CD8-positive, alpha-beta memory T cell (primary cell): Measurements from ENCODE around the gene TMEM132C. TPM values are rescaled to one million over a fixed set of nuclear protein-coding genes. Genes with fewer than 3 reads are reported as not detected.

Source experiments
- CTCF ChIA-PET: fragments of 350-600 bp; sonication (Branson Sonifier 250); formaldehyde crosslinking; loops from one replicate; lab custom pipeline; 2021; ENCODE audit warnings: antibody characterized with exemption; lab: Charles Lee
- POLR2A ChIA-PET: fragments of 350-600 bp; sonication (Branson Sonifier 250); formaldehyde crosslinking; loops from one replicate; lab custom pipeline; 2021; ENCODE audit warnings: antibody characterized with exemption; lab: Charles Lee
- DNase-seq, 5 donors: peaks; one replicate each; pipeline versions ENCODE4 v3.0.0 to v3.0.0-alpha.2; 2020 to 2022; ENCODE audit warnings: mixed read lengths in 1 of 5
- H3K27ac ChIP-seq: one replicate; pipeline ENCODE4 v1.7.0; 2013; ENCODE audit warnings: low read depth, mild to moderate bottlenecking, low read length, moderate library complexity
- H3K27me3 ChIP-seq: 2 replicates; pipeline ENCODE4 v1.7.0; 2013; ENCODE audit warnings: low read length, mild to moderate bottlenecking; ENCODE audit not compliant: insufficient read depth, poor library complexity, severe bottlenecking
- H3K36me3 ChIP-seq: 2 replicates; pipeline ENCODE4 v1.7.0; 2013; ENCODE audit warnings: mild to moderate bottlenecking, low read length, moderate library complexity; ENCODE audit not compliant: insufficient read depth
- H3K4me1 ChIP-seq: 2 replicates; pipeline ENCODE4 v1.7.0; 2013; ENCODE audit warnings: mild to moderate bottlenecking, low read length, moderate library complexity; ENCODE audit not compliant: insufficient read depth
- H3K4me3 ChIP-seq: 2 replicates; pipeline ENCODE4 v1.7.0; 2013; ENCODE audit warnings: mild to moderate bottlenecking, low read length
- H3K9me3 ChIP-seq: 2 replicates; pipeline ENCODE4 v1.7.0; 2013; ENCODE audit warnings: mild to moderate bottlenecking, low read length
- H3K27ac Mint-ChIP-seq, 8 donors: one replicate each; pipeline ENCODE4 v1.8.0; 2020 to 2021; ENCODE audit warnings: mixed read lengths in 8 of 8, mild to moderate bottlenecking in 6 of 8, inconsistent platforms in 3 of 8, moderate library complexity in 3 of 8
- H3K27me3 Mint-ChIP-seq, 2 donors: one replicate each; pipeline ENCODE4 v1.8.0; 2020 to 2021; ENCODE audit warnings: mixed read lengths in 2 of 2, mild to moderate bottlenecking in 1 of 2, moderate library complexity in 1 of 2
- H3K36me3 Mint-ChIP-seq, 3 donors: one replicate each; pipeline ENCODE4 v1.8.0; 2020 to 2021; ENCODE audit warnings: mixed read lengths in 3 of 3, inconsistent platforms in 1 of 3, mild to moderate bottlenecking in 1 of 3
- H3K4me1 Mint-ChIP-seq, 3 donors: one replicate each; pipeline ENCODE4 v1.8.0; 2020 to 2021; ENCODE audit warnings: mixed read lengths in 3 of 3, inconsistent platforms in 1 of 3, mild to moderate bottlenecking in 1 of 3
- H3K4me3 Mint-ChIP-seq, 7 donors: one replicate each; pipeline ENCODE4 v1.8.0; 2020 to 2021; ENCODE audit warnings: mixed read lengths in 7 of 7, mild to moderate bottlenecking in 6 of 7, moderate library complexity in 4 of 7, inconsistent platforms in 2 of 7
- H3K9me3 Mint-ChIP-seq, 5 donors: one replicate each; pipeline ENCODE4 v1.8.0; 2020 to 2022; ENCODE audit warnings: mixed read lengths in 5 of 5, mild to moderate bottlenecking in 3 of 5, moderate library complexity in 2 of 5, inconsistent platforms in 1 of 5
- polyA plus RNA-seq: library from polyadenylated mRNA; unstranded; fragments of 300-500 nt; fragmentation: Illumina TruSeq; gene quantifications from one replicate; pipeline ENCODE4 v1.2.3, GENCODE V29; 2021
- total RNA-seq, 2 experiments: library from RNA; stranded (reverse); gene quantifications; one replicate each; pipeline ENCODE4 v1.2.3, GENCODE V29; 2021

Gene TMEM132C
- total and polyA plus RNA-seq, 3 experiments from 2014 or later, result not detected

DNA sequence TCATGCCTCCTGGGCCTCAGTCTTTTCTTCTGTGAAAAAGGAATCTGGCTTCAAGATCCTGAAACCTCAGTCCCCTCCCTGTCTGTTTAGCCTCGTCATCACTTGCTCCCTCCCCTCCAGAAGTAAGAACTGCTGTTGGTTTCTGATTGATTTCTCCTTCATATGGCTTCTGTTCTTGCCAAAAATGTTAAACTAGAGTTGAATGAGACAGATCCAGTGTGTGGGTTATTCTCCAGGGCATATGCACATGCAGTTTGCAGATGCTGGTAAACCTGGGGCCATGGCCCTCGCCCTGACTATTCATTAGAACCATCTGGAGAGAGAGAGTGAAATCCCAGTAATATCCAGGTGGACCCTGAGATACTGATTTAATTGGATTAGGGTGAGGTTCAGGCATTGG, 175.1 kb downstream of the TMEM132C start:
- H3K27ac ChIP-seq, result no peak overlapping the region
- Mint-ChIP-seq H3K36me3 (no peaks in the 10 kb centered on the region), H3K4me3 (no peak overlapping the region), H3K27me3 (peaks cover 0 to 3% of the 10 kb centered on the region in 2 donors), H3K4me1 (no peaks in the 10 kb centered on the region), H3K9me3 (peaks cover 0 to 2% (median 0%) of the 10 kb centered on the region in 5 donors), H3K27ac (no peak overlapping the region)
- CTCF ChIA-PET, result no interaction called here
- no peaks in the 10 kb centered on the region for H3K27me3 ChIP-seq
- POLR2A ChIA-PET, result no interaction called here
- H3K4me1 ChIP-seq, result no peaks in the 10 kb centered on the region
- H3K4me3 ChIP-seq, result no peak overlapping the region
- H3K36me3 ChIP-seq, result no peaks in the 10 kb centered on the region
- DNase-seq, result no peak
- no peaks in the 10 kb centered on the region for H3K9me3 ChIP-seq

DNA sequence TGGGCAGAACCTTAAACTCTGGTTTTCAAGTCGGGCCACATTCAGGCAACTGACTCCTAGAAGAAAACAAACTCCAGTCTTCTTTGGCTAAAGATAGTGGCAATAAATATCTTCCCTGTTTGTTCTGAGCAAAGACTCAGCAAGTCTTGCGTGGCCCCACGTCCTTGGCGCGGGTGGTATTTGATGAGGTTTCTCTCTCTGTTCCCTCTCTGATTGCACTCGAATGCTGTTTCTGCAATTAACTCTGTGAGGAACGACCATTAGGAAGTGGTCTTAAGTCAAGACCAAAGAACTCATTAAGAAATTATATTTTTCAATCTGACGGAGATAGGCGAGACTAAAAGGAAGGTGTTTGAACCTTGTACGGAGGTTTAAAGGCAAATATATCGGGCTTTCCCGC, 177.6 kb downstream of the TMEM132C start:
- peaks cover 0 to 3% of the 10 kb centered on the region in 2 donors for H3K27me3 Mint-ChIP-seq
- POLR2A ChIA-PET, result no interaction called here
- CTCF ChIA-PET, result no interaction called here

DNA sequence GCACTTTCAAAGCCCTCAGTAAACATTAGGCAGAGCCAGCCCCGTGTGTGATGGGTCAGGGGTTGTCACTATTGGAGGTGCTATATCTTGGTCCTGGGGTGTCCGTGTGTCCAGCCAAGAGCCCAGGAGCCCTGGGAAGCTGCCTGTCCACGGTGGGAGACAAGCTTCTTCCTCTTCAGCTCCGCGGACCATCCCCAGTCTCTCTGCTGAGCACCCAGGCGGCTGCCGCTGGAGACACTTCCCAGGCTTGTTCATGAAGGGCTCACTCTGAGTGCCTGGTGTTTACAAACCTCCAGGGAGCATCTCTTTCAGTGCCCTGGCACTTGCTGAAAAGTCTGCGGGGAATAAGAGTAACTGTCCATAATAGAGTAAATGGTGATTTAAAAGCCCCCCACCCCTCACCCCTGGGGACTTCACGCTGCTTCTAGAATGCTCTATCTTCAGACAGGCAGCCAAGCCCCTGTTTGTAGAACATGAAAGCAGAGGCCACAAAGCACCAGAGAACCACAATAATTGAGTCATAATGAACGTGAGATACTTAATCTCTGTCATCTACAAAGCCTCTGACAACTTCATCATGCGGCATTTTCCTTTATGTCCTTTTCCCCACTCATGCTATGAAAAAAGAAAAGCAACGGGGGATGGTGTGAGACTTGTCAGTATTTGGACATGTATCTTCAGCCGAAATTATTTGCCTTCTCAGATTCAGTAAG, 178.6 kb downstream of the TMEM132C start:
- Histone ChIP-seq H3K27ac (no peak overlapping the region), H3K4me3 (no peak overlapping the region), H3K36me3 (no peaks in the 10 kb centered on the region), H3K27me3 (no peaks in the 10 kb centered on the region), H3K4me1 (no peaks in the 10 kb centered on the region), H3K9me3 (no peaks in the 10 kb centered on the region)
- ChIA-PET POLR2A (no interaction called here), CTCF (no interaction called here)
- H3K4me1 Mint-ChIP-seq, result no peaks in the 10 kb centered on the region
- H3K9me3 Mint-ChIP-seq, result peaks cover 0 to 2% (median 0%) of the 10 kb centered on the region in 5 donors
- H3K36me3 Mint-ChIP-seq, result no peaks in the 10 kb centered on the region
- no peak overlapping the region for H3K4me3 Mint-ChIP-seq
- H3K27me3 Mint-ChIP-seq, result peaks cover 0 to 3% of the 10 kb centered on the region in 2 donors
- peak overlapping the region in 1 of 8 donors; percentile 15 for H3K27ac Mint-ChIP-seq
- no peak for DNase-seq

More for the DNA sequence above, 177.6 kb downstream of the TMEM132C start:
- Histone ChIP-seq H3K36me3 (no peaks in the 10 kb centered on the region), H3K27me3 (no peaks in the 10 kb centered on the region), H3K4me1 (no peaks in the 10 kb centered on the region), H3K27ac (no peak overlapping the region), H3K9me3 (no peaks in the 10 kb centered on the region), H3K4me3 (no peak overlapping the region)
- Mint-ChIP-seq H3K4me3 (no peak overlapping the region), H3K27ac (no peak overlapping the region), H3K4me1 (no peaks in the 10 kb centered on the region), H3K9me3 (peaks cover 0 to 2% (median 0%) of the 10 kb centered on the region in 5 donors), H3K36me3 (no peaks in the 10 kb centered on the region)
- no peak for DNase-seq

DNA sequence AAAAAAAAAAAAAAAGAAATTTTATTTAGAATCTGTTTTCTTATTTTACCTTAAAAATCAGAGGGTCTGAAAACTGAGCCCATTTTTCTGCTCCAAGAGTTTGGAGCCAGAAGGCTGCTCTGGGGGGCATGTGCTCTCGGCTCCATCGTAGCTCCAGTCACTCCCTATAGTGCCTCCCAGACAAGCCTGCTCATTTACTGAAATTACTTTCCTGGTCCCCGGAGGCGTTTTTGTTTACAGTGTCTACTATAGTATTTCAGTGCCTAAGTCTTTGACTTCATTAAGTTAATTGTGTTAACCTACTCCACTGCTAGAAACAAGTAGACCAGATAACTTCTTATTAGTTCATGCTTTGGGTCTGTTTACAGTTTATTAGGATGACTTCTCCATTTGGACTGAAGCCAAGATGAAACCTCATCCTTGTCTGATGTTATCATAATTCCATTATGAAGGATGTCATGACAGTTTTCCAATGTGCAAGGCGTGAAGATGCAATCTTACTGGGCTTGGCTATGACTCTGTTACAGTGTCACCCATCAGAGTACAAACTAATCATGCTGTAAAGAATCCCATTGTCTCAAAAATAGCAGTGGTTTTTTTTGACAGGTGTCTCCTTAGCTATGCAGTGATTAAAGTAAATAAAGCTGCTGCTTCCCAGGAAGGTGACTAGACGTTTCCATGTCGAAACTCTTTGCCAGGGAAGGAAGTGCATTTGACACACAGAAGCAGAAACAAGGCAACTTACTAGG, 182.3 kb downstream of the TMEM132C start:
- DNase-seq, result no peak
- H3K4me3 Mint-ChIP-seq, result no peak overlapping the region
- no peak overlapping the region for H3K4me3 ChIP-seq
- CTCF ChIA-PET, result no interaction called here
- H3K4me1 Mint-ChIP-seq, result no peaks in the 10 kb centered on the region
- H3K9me3 Mint-ChIP-seq, result no peaks in the 10 kb centered on the region
- no peaks in the 10 kb centered on the region for H3K36me3 Mint-ChIP-seq
- POLR2A ChIA-PET, result no interaction called here
- no peak overlapping the region for H3K27ac ChIP-seq
- no peaks in the 10 kb centered on the region for H3K9me3 ChIP-seq
- H3K27ac Mint-ChIP-seq, result no peak overlapping the region
- no peaks in the 10 kb centered on the region for H3K36me3 ChIP-seq
- H3K4me1 ChIP-seq, result no peaks in the 10 kb centered on the region
- no peaks in the 10 kb centered on the region for H3K27me3 ChIP-seq
- H3K27me3 Mint-ChIP-seq, result peaks cover 0 to 1% of the 10 kb centered on the region in 2 donors

DNA sequence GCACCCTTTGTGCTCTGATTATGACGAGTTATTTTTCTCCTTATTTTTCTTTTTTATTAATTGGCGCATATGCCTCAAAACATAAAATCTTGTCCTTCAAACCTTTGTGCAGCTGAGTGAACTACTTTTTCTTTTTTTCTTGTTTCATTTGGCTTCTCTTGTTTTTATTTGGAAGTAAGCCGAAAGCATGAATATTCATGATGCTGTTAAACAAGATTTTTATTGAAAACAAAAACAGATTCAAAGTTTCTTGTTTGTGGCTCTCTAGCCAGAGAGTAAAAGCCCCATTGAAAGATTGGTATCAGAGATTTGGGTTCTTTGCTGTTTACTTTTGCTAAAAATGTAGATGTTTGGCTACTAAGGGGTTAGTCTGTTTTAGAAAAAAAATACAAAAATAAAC, 183.8 kb downstream of the TMEM132C start:
- Mint-ChIP-seq H3K9me3 (no peaks in the 10 kb centered on the region), H3K4me1 (no peaks in the 10 kb centered on the region), H3K27ac (no peak overlapping the region), H3K4me3 (no peak overlapping the region), H3K36me3 (no peaks in the 10 kb centered on the region), H3K27me3 (no peaks in the 10 kb centered on the region)
- no peaks in the 10 kb centered on the region for H3K4me1 ChIP-seq
- DNase-seq, result no peak
- POLR2A ChIA-PET, result no interaction called here
- no peak overlapping the region for H3K27ac ChIP-seq
- H3K4me3 ChIP-seq, result no peak overlapping the region
- H3K27me3 ChIP-seq, result no peaks in the 10 kb centered on the region
- no peaks in the 10 kb centered on the region for H3K36me3 ChIP-seq
- no peaks in the 10 kb centered on the region for H3K9me3 ChIP-seq
- CTCF ChIA-PET, result no interaction called here

DNA sequence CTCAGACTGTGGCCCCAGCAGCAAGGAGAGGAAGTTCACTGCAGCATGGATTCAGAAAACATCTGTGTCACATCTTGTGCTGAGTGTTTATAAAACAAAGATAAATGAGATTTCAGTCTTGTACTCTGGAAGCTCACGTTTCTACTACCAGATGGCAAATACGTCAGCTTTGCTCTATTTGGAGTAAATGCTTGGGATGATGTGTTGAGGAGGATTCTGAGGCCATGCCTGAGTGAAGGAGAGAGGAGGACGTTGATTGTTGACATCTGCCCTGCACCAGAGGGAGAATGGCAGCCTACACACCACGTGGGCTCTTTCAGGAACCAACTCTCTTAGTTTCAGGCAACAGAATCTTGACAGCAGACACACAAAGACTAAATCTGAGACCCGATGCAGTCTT, 188.9 kb downstream of the TMEM132C start:
- Histone ChIP-seq H3K27me3 (no peaks in the 10 kb centered on the region), H3K27ac (no peak overlapping the region), H3K9me3 (no peaks in the 10 kb centered on the region), H3K4me3 (no peak overlapping the region), H3K4me1 (no peaks in the 10 kb centered on the region), H3K36me3 (no peaks in the 10 kb centered on the region)
- CTCF ChIA-PET, result no interaction called here
- Mint-ChIP-seq H3K4me1 (no peaks in the 10 kb centered on the region), H3K4me3 (no peak overlapping the region), H3K27ac (no peak overlapping the region), H3K36me3 (no peaks in the 10 kb centered on the region), H3K9me3 (peaks cover 0 to 6% (median 0%) of the 10 kb centered on the region in 5 donors), H3K27me3 (peaks cover 2 to 3% of the 10 kb centered on the region in 2 donors)
- POLR2A ChIA-PET, result no interaction called here
- no peak for DNase-seq

DNA sequence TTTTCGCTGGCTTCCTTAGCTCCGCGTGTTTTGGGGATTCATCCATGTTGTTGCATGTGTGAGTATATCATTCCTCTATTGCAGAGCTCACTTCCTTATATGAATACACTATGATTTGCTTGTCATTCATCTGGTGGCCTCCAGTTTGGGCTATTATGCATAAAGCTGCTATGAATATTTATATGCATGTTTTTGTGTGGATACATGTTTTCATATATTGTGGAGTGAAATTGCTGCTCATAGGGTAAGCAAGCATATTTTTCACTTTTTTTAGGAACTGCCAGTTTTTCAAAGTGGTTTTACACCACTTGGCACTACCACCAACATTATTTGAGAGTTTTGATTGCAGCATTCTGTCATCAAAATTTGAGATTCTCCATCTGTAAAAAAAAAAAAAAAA, 190.0 kb downstream of the TMEM132C start:
- no peaks in the 10 kb centered on the region for H3K27me3 ChIP-seq
- H3K27ac ChIP-seq, result no peak overlapping the region
- Mint-ChIP-seq H3K27ac (no peak overlapping the region), H3K9me3 (peaks cover 0 to 6% (median 0%) of the 10 kb centered on the region in 5 donors), H3K4me3 (no peak overlapping the region), H3K36me3 (no peaks in the 10 kb centered on the region), H3K4me1 (no peaks in the 10 kb centered on the region), H3K27me3 (peaks cover 2 to 3% of the 10 kb centered on the region in 2 donors)
- no peaks in the 10 kb centered on the region for H3K36me3 ChIP-seq
- no peak overlapping the region for H3K4me3 ChIP-seq
- ChIA-PET POLR2A (no interaction called here), CTCF (no interaction called here)
- no peaks in the 10 kb centered on the region for H3K4me1 ChIP-seq
- DNase-seq, result no peak
- H3K9me3 ChIP-seq, result no peaks in the 10 kb centered on the region

DNA sequence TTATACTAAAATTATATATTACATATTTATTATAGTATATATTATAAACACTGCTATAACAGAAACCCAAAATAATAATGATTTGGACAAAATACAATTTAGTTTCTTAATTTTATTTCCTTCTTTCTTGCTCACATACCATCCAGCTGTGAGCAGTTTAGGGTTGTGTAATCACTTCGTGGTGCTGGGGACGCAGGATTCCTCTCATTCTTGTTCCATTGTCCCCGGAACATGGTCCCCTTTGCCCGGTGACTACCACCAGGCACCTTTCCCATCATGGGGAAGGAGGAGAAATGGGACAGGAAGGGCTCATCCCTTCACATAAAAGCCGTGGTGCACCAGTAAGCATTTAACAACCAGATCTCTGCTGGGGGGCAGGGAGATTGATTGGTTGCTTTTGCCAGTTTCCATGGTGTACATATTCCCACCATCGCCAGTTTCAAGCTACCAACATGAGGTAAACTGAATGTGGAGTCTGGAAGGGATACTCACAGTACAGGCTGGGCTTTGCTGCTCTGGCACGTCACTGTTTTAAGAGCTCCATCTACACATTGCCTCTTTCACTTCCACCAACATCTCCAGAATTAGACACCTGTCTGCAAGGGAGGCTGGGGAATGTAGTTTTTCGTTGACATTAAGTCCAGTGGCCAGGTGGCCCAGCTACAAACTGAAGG, 191.5 kb downstream of the TMEM132C start:
- Histone ChIP-seq H3K36me3 (no peaks in the 10 kb centered on the region), H3K9me3 (no peaks in the 10 kb centered on the region), H3K4me1 (no peaks in the 10 kb centered on the region), H3K4me3 (no peak overlapping the region), H3K27me3 (no peaks in the 10 kb centered on the region), H3K27ac (no peak overlapping the region)
- no peak for DNase-seq
- Mint-ChIP-seq H3K4me3 (no peak overlapping the region), H3K4me1 (no peaks in the 10 kb centered on the region), H3K27ac (no peak overlapping the region), H3K9me3 (peaks cover 0 to 6% (median 0%) of the 10 kb centered on the region in 5 donors), H3K36me3 (no peaks in the 10 kb centered on the region), H3K27me3 (peaks cover 2 to 3% of the 10 kb centered on the region in 2 donors)
- POLR2A ChIA-PET, result no interaction called here
- CTCF ChIA-PET, result no interaction called here
